WTC11 (cell line): Measurements from ENCODE around the gene SKAP1. TPM values are rescaled to one million over a fixed set of nuclear protein-coding genes. Genes with fewer than 3 reads are reported as not detected.

Source experiments
- ATAC-seq: fragments of 200-7000 bp; cut with Tn5 transposase; 2 replicates; pipeline ENCODE4 v1.10.0; 2021; ENCODE audit warnings: mild to moderate bottlenecking, moderate library complexity
- CTCF ChIA-PET: fragments of 300-600 bp; sonication (Branson Sonifier 250); formaldehyde crosslinking; loops from one replicate; lab custom pipeline; 2021; ENCODE audit warnings: antibody characterized with exemption; lab: Charles Lee
- POLR2A ChIA-PET: fragments of 350-600 bp; sonication (Branson Sonifier 250); formaldehyde crosslinking; loops from one replicate; lab custom pipeline; 2021; ENCODE audit warnings: antibody characterized with exemption; lab: Charles Lee
- DNase-seq: peaks from one replicate; pipeline ENCODE4 v3.0.0; 2021; ENCODE audit warnings: low spot score
- H3K27ac Mint-ChIP-seq: 2 replicates; pipeline ENCODE4 v1.8.0; 2021; ENCODE audit warnings: mixed read lengths
- H3K27me3 Mint-ChIP-seq: 2 replicates; pipeline ENCODE4 v1.8.0; 2021; ENCODE audit warnings: low read depth, mild to moderate bottlenecking, moderate library complexity, mixed read lengths
- H3K36me3 Mint-ChIP-seq: 2 replicates; pipeline ENCODE4 v1.8.0; 2021; ENCODE audit warnings: mixed read lengths
- H3K4me1 Mint-ChIP-seq: 2 replicates; pipeline ENCODE4 v1.8.0; 2022; ENCODE audit warnings: mixed read lengths
- H3K4me3 Mint-ChIP-seq: 2 replicates; pipeline ENCODE4 v1.8.0; 2021; ENCODE audit warnings: mild to moderate bottlenecking, moderate library complexity, mixed read lengths
- H3K9me3 Mint-ChIP-seq: 2 replicates; pipeline ENCODE4 v1.8.0; 2021; ENCODE audit warnings: mixed read lengths
- CBFB ChIP-seq: sonication (generic); formaldehyde crosslinking; IDR thresholded peaks from 2 replicates; pipeline ENCODE4 v1.8.1; 2022; ENCODE audit warnings: mild to moderate bottlenecking, low read depth, missing genetic modification reagents
- CREM ChIP-seq: sonication (generic); formaldehyde crosslinking; IDR thresholded peaks from 2 replicates; pipeline ENCODE4 v1.8.1; 2022; ENCODE audit warnings: mild to moderate bottlenecking, missing genetic modification reagents, moderate library complexity
- E2F1 ChIP-seq: sonication (generic); formaldehyde crosslinking; IDR thresholded peaks from 2 replicates; pipeline ENCODE4 v1.8.0; 2022; ENCODE audit warnings: mild to moderate bottlenecking, missing genetic modification reagents
- E2F4 ChIP-seq: sonication (generic); formaldehyde crosslinking; IDR thresholded peaks from 2 replicates; pipeline ENCODE4 v1.8.1; 2022; ENCODE audit warnings: low read depth, mild to moderate bottlenecking, moderate library complexity, missing genetic modification reagents, borderline replicate concordance
- EMX1 ChIP-seq: fragments of 250-450 bp; sonication (Bioruptor Pico); IDR thresholded peaks from 2 replicates; pipeline ENCODE4 v1.8.0; 2021; ENCODE audit warnings: mild to moderate bottlenecking
- HMGA2 ChIP-seq: fragments of 250-450 bp; sonication (Bioruptor Pico); IDR thresholded peaks from 2 replicates; pipeline ENCODE4 v1.4.0; 2021; ENCODE audit warnings: mild to moderate bottlenecking, moderate library complexity
- HMGXB4 ChIP-seq: sonication (generic); formaldehyde crosslinking; IDR thresholded peaks from 2 replicates; pipeline ENCODE4 v1.8.1; 2023; ENCODE audit warnings: mild to moderate bottlenecking, moderate library complexity, missing genetic modification reagents
- NFE2L1 ChIP-seq: sonication (generic); formaldehyde crosslinking; IDR thresholded peaks from 2 replicates; pipeline ENCODE4 v1.8.1; 2023; ENCODE audit warnings: missing genetic modification reagents
- NFYB ChIP-seq: sonication (generic); formaldehyde crosslinking; conservative IDR thresholded peaks from 2 replicates; pipeline ENCODE4 v1.8.0; 2022; ENCODE audit warnings: low read depth, missing genetic modification reagents
- NR1H2 ChIP-seq: sonication (generic); formaldehyde crosslinking; IDR thresholded peaks from 2 replicates; pipeline ENCODE4 v1.9.0; 2021; ENCODE audit warnings: mild to moderate bottlenecking, moderate library complexity, missing genetic modification reagents
- NR3C1 ChIP-seq: sonication (generic); formaldehyde crosslinking; conservative IDR thresholded peaks from 2 replicates; pipeline ENCODE4 v1.8.1; 2023; ENCODE audit warnings: low read depth, mild to moderate bottlenecking, missing genetic modification reagents
- PRRX2 ChIP-seq: fragments of 250-450 bp; sonication (Bioruptor Pico); IDR thresholded peaks from 2 replicates; pipeline ENCODE4 v1.8.0; 2021; ENCODE audit warnings: mild to moderate bottlenecking
- SMAD4 ChIP-seq: sonication (generic); formaldehyde crosslinking; IDR thresholded peaks from 2 replicates; pipeline ENCODE4 v1.8.0; 2022; ENCODE audit warnings: mild to moderate bottlenecking, missing genetic modification reagents
- SOX15 ChIP-seq: fragments of 250-450 bp; sonication (Bioruptor Pico); IDR thresholded peaks from 2 replicates; pipeline ENCODE4 v1.9.0; 2021; ENCODE audit warnings: mild to moderate bottlenecking
- TCF7 ChIP-seq: sonication (generic); formaldehyde crosslinking; IDR thresholded peaks from 2 replicates; pipeline ENCODE4 v1.8.0; 2022; ENCODE audit warnings: mild to moderate bottlenecking, low read depth, missing genetic modification reagents, moderate library complexity
- TEAD1 ChIP-seq: sonication (generic); formaldehyde crosslinking; IDR thresholded peaks from 2 replicates; pipeline ENCODE4 v1.8.0; 2022; ENCODE audit warnings: mild to moderate bottlenecking, missing genetic modification reagents
- USF1 ChIP-seq: sonication (generic); formaldehyde crosslinking; IDR thresholded peaks from 2 replicates; pipeline ENCODE4 v1.8.0; 2022; ENCODE audit warnings: mild to moderate bottlenecking, missing genetic modification reagents
- USF2 ChIP-seq: sonication (generic); formaldehyde crosslinking; IDR thresholded peaks from 2 replicates; pipeline ENCODE4 v1.8.1; 2023; ENCODE audit warnings: mild to moderate bottlenecking, missing genetic modification reagents, moderate library complexity
- ZNF121 ChIP-seq: sonication (generic); formaldehyde crosslinking; IDR thresholded peaks from 2 replicates; pipeline ENCODE4 v1.8.0; 2023; ENCODE audit warnings: missing genetic modification reagents
- ZNF219 ChIP-seq: sonication (generic); formaldehyde crosslinking; IDR thresholded peaks from 2 replicates; pipeline ENCODE4 v1.8.0; 2023; ENCODE audit warnings: missing genetic modification reagents, mild to moderate bottlenecking, borderline replicate concordance
- ZNF263 ChIP-seq: sonication (generic); formaldehyde crosslinking; IDR thresholded peaks from 2 replicates; pipeline ENCODE4 v1.8.1; 2022; ENCODE audit warnings: low read depth, mild to moderate bottlenecking, moderate library complexity, missing genetic modification reagents
- ZNF423 ChIP-seq: fragments of 250-450 bp; sonication (Bioruptor Pico); IDR thresholded peaks from 2 replicates; pipeline ENCODE4 v2.1.2; 2022; ENCODE audit warnings: mild to moderate bottlenecking, moderate library complexity
- ZSCAN18 ChIP-seq: fragments of 250-450 bp; sonication (Bioruptor Pico); IDR thresholded peaks from 2 replicates; pipeline ENCODE4 v2.1.2; 2022; ENCODE audit warnings: mild to moderate bottlenecking, moderate library complexity
- total RNA-seq: library from RNA; stranded (reverse); gene quantifications from 3 replicates; pipeline ENCODE4 v1.2.3, GENCODE V29; 2021
- TF ChIP-seq, protein P1 (sequence below): sonication (generic); formaldehyde crosslinking; IDR thresholded peaks from 2 replicates; pipeline ENCODE4 v1.8.1; 2023; ENCODE audit warnings: mild to moderate bottlenecking, missing genetic modification reagents

The SKAP1 gene
- total RNA-seq, 1 experiment from 2014 or later: not detected

DNA sequence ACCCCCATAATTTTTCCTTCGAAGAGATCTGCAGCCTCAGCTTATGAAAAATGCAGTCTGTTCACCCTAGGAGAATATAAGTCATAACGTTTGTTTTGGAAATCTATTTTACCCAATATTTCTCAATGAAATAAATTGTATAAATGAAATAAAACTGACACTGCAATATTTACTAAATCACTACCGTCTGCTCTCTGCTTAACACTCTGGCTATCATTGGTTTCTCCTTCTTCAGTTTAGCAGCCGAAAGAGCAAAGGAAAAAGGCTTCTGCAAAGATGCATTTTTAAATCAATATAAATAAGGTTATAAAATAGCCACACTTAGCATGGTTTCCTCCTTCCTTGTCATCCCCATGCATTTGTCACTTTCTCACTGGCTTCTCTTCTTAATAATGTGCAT is 174.3 kb downstream of the SKAP1 start (continued):
- no peak for TF ChIP-seq ZNF423 (CRISPR knock-in tag)
- TF ChIP-seq, protein P1, sequence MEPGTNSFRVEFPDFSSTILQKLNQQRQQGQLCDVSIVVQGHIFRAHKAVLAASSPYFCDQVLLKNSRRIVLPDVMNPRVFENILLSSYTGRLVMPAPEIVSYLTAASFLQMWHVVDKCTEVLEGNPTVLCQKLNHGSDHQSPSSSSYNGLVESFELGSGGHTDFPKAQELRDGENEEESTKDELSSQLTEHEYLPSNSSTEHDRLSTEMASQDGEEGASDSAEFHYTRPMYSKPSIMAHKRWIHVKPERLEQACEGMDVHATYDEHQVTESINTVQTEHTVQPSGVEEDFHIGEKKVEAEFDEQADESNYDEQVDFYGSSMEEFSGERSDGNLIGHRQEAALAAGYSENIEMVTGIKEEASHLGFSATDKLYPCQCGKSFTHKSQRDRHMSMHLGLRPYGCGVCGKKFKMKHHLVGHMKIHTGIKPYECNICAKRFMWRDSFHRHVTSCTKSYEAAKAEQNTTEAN (CRISPR knock-in tag): no peak
- no peak for TF ChIP-seq E2F4 (CRISPR knock-in tag)
- TF ChIP-seq ZNF219 (CRISPR knock-in tag): no peak
- TF ChIP-seq NR1H2 (CRISPR knock-in tag): no peak
- TF ChIP-seq EMX1 (CRISPR knock-in tag): no peak

- Mint-ChIP-seq H3K36me3 (no peaks in the 10 kb centered on the region), H3K4me1 (peaks cover 28% of the 10 kb centered on the region), H3K4me3 (no peak overlapping the region), H3K27ac (no peak overlapping the region), H3K27me3 (peaks cover 11% of the 10 kb centered on the region), H3K9me3 (no peaks in the 10 kb centered on the region)
- no peak for DNase-seq
- ATAC-seq: peak; percentile 82
- CTCF ChIA-PET: interaction anchor here (0.5 to 3.2 kb wide), 11 partner anchors 8 to 382 kb away, joined by 3 to 9 read pairs (median 4); no protein-coding TSS in a partner anchor
- TF ChIP-seq NR1H2 (CRISPR knock-in tag): no peak
- TF ChIP-seq SMAD4 (CRISPR knock-in tag): no peak
- no peak for TF ChIP-seq PRRX2 (CRISPR knock-in tag)
- no peak for TF ChIP-seq ZNF263
- no peak for TF ChIP-seq USF2
- TF ChIP-seq EMX1 (CRISPR knock-in tag): no peak
- no peak for TF ChIP-seq SOX15 (CRISPR knock-in tag)
- TF ChIP-seq CBFB: no peak
- no peak for TF ChIP-seq CREM (CRISPR knock-in tag)
- TF ChIP-seq NFE2L1 (CRISPR knock-in tag): no peak
- no peak for TF ChIP-seq HMGXB4
- no peak for TF ChIP-seq NR3C1 (CRISPR knock-in tag)
- no peak for TF ChIP-seq HMGA2
- no peak for TF ChIP-seq USF1 (CRISPR knock-in tag)
- TF ChIP-seq ZSCAN18 (CRISPR knock-in tag): no peak
- TF ChIP-seq E2F1 (CRISPR knock-in tag): no peak
- no peak for TF ChIP-seq TCF7 (CRISPR knock-in tag)
- no peak for TF ChIP-seq NFYB (CRISPR knock-in tag)
- no peak for TF ChIP-seq ZNF121 (CRISPR knock-in tag)
- TF ChIP-seq TEAD1 (CRISPR knock-in tag): no peak
- POLR2A ChIA-PET: no interaction called here
Measured at GRCh38 chr17:48254896-48255295, 175.1 kb downstream of the SKAP1 start.
